GM12878 (cell line): ENCODE results near the gene ARHGAP6.

Source experiments
- CREM ChIP-seq: IDR thresholded peaks from 2 replicates; pipeline ENCODE4 v1.6.1; 2014; ENCODE audit warnings: antibody characterized with exemption, low read depth
- SPI1 ChIP-seq: IDR thresholded peaks from 2 replicates; pipeline ENCODE4 v1.6.1; 2011; ENCODE audit warnings: low read depth, mild to moderate bottlenecking, low read length, moderate library complexity, borderline replicate concordance; ENCODE audit not compliant: insufficient read depth
- SUPT20H ChIP-seq: IDR thresholded peaks from 2 replicates; pipeline ENCODE4 v1.6.1; 2011; ENCODE audit warnings: low read depth, mild to moderate bottlenecking, low read length, moderate library complexity, borderline replicate concordance; ENCODE audit not compliant: control insufficient read depth
- TARDBP ChIP-seq: IDR thresholded peaks from 2 replicates; pipeline ENCODE4 v1.6.1; 2016; ENCODE audit warnings: borderline replicate concordance
- ZSCAN29 ChIP-seq: fragments of 450-650 bp; IDR thresholded peaks from 2 replicates; pipeline ENCODE4 v1.6.1; 2017; ENCODE audit warnings: mild to moderate bottlenecking, moderate library complexity
- TF ChIP-seq, protein P1 (sequence below): IDR thresholded peaks from 2 replicates; pipeline ENCODE4 v1.6.1; 2011; ENCODE audit warnings: borderline replicate concordance, low read depth, mild to moderate bottlenecking, moderate library complexity, low read length; ENCODE audit not compliant: insufficient read depth, poor library complexity, severe bottlenecking

DNA sequence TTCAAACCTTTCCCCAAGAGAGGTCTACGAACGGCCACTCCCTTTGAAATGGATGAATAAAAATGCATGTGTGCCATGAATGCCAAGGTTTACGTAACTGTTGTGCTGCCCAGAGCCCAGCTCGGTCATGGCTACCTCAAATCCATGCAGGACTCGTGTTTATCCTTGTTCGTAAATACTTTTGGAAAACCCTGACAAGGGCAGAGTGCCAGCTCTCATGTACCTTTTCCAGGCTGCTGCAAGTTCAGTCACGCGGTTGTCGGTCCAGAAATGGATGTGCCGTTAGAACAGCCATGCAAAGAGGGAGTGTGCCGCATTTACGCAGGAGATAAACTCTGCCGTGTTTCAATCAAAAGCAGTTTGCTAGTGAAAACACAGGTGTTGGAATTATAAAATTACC lies 249.1 kb downstream of the ARHGAP6 start:
- no peak for TF ChIP-seq ZSCAN29
- no peak for TF ChIP-seq SPI1
- TF ChIP-seq, protein P1, sequence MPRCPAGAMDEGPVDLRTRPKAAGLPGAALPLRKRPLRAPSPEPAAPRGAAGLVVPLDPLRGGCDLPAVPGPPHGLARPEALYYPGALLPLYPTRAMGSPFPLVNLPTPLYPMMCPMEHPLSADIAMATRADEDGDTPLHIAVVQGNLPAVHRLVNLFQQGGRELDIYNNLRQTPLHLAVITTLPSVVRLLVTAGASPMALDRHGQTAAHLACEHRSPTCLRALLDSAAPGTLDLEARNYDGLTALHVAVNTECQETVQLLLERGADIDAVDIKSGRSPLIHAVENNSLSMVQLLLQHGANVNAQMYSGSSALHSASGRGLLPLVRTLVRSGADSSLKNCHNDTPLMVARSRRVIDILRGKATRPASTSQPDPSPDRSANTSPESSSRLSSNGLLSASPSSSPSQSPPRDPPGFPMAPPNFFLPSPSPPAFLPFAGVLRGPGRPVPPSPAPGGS = no peak
- TF ChIP-seq SUPT20H = no peak
- no peak for TF ChIP-seq TARDBP
- no peak for TF ChIP-seq CREM
